Right renal pelvis (tissue), 4 donors: ENCODE data around the gene AFF3. TPM values are rescaled to one million over a fixed set of nuclear protein-coding genes. Genes with fewer than 3 reads are reported as not detected.

ENCODE experiments used
- DNase-seq, 4 donors: peaks; one replicate each; pipeline ENCODE4 v3.0.0-alpha.2; 2013; ENCODE audit warnings: low read depth in 4 of 4, low spot score in 3 of 4, missing footprints in 1 of 4
- polyA plus RNA-seq, 4 donors: library from polyadenylated mRNA; unstranded; fragments of 120-200 nt; gene quantifications; one replicate each; pipeline ENCODE4 v1.2.1, GENCODE V29; 2013; ENCODE audit not compliant: insufficient read length in 4 of 4

AFF3 gene
- polyA plus RNA-seq, 4 donors = 18.3 to 25.4 (median 20.9) TPM

- DNase-seq = no peak
Observed at GRCh38 chr2:99867770-99868169, 274.6 kb downstream of the AFF3 start.

DNA sequence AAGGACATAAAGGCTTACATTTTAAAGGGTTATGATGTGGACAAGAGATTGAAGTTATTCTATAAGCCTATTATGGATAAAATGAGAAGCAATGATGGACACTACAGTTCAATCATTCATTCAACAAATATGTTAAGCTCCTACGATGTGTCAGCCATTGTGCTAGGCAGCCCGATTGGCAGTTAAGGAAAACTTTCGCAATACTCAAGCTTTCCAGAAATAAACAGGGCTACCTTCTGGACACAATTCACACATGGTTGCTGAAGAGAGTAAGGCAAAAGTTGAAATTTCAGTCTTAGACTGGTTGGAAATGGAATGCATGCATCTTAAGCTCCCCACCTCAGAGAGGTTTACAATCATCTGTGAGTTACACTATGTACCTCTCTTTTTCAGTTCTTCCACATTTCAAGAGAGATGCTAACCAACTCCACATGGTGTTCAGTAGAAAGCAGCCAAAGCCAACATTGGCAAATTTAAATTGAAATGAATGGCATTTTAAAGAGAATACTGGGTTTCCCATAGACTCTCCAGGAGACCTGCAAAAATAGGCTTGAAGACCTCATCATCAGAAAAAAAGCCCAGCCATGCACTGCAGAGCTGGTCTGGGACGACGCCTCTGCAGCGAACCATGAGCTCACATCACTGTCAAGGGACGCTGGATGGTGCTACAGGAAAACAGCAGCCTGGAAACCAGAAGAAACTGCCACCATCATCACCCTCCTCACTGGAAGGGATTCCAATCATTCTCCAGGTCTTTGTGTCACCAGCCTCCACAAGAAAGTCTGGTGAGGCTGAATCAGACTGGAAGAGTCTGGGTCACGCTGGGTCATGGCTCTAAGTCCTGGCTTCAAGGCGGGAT, 276.3 kb downstream of the AFF3 start:
- no peak for DNase-seq

DNA sequence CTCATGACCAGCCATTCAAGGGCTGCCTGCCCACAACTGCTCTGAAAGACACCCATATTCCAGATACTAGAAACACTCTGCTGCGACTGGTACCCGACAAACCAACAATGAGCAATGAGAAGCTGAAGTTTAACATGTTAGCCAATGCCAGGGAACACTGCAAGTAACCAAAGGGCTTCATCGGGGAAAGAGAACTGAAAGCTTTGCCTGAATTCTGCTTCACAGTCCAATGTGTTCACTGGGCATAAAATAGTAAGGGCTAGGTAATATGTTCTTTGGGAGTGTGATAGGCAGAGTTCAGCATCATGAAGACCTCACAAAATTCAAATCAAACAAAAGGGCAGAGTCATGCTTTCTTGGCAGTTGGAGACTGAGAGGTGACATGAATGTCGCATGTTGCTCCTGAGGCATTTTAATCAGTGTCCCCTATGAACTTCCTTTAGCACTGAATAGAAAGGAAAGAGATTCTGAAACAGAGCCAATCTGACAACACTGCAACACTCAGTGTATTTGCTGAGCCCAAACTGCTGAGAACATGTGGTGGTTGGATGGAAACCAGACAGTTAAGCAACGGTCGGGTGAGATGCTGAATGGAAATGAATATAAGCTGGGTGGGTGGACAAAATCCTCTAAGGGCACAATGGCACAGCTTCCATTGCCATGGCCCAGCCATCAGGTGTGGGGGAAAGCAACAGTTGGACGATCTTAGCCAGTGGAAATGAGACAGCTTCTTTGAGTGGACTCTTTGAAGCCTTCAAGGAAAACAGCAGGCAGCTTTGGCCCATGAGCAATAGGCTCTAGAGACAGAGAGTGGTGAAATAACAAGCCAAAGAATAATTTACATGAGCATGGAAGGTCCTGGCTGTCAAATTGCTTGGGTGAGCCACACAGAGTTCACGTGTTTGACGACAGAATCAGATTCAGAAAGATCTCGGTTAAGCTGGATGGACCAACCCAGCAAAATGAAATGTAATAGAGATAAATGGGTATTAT, 277.5 kb downstream of the AFF3 start:
- no peak for DNase-seq

GRCh38 chr2:99863903-99864270, 278.5 kb downstream of the AFF3 start:
- DNase-seq = no peak

DNA sequence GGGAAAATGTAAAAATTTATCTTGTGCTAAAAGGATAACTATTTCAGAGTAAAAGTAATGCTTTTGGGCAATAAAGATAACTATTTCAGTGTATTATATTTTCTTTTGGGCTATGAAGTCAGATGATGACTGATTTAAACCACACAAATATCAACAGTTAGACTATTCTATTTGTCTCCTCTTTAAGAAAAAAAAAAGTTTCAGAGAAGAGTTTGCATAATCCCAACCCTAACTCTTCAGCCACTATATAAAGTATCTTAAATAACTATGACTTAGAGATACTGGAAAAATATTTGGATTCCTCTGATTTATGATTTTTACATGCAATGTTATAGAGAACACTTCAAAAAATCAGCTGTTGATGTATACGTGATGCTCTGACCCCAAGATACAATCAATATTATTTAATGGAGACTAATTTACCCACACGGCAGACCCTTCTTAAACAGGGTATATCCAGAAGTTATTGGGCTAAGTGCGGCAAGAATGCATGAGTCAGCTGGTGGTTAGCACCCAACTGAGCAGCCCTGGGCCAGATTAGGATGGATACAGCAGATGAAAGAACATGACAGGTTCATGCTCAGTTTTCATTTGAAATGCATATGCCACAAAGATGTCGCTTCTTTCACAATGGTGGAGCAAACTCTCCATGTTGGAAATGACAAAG, 279.0 kb downstream of the AFF3 start:
- DNase-seq = no peak

- DNase-seq = no peak
Observed at GRCh38 chr2:99862566-99862965, 279.8 kb downstream of the AFF3 start.

DNA sequence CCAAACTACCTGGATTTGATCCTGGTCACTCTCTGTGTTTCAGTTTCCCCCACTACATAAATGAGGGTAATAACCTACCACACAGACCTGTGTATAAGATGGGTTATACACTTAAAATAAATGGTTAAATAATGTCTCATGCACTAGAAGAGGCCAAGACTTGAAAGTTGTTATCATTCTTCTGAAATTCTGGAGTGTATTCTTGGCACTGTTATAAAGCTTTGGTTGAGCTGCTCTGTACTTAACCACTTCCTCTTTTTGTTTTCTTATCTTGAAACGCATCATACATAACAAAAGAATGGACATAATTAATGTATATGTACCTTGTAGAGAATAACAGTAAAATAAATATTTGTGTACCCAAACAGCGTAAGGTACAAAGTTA, 281.0 kb downstream of the AFF3 start:
- DNase-seq = no peak

- no peak for DNase-seq
Observed at GRCh38 chr2:99860720-99861375, 281.5 kb downstream of the AFF3 start.

DNA sequence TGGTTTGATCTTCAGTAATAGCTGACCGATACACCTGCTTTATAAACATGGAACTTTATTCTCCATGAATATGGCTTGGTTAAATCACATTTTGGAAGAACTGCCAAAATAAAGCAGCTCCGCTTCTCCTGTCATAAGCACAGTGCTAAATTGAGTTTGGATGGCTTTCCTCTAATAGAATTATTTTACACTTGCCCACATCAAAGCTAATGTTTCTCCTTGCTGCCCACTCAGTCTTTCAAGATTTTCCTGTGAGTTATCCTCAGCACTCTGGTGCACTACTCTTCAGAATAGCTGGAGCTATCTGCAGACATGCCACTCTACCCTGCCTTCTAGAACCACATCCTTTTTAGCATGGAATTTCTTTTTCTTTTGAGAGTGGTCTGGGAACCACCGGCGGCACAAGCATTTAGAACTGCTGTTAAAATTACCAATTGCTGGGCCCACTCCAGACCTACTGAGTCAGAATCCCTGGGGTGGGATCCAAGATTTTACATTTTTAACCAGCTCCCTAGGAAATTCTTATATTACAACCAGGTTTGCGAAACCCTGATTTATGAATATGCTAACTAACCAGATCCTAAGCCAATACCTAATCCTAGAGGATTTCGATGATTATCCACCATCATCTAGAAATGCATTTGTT, 283.3 kb downstream of the AFF3 start:
- DNase-seq = no peak

- DNase-seq = no peak
Observed at GRCh38 chr2:99857867-99858444, 284.4 kb downstream of the AFF3 start.

DNA sequence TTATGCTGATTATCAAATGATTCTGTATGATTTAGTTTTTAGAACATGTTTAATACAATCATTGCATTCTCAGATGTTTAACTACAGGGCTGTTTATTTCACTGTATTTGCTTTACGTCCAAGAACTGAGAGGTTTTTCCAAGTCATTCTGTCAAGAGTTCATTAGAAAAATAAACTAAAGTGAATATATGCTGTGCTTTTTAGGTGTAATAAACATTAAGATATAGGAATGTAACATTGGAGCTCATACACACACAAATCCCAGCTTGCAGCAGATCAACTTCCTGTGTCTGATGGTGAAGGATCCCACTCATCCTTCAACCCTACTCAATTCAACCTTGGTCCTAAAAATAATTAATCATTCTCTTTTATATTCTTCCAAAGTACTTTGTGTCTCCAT, 285.0 kb downstream of the AFF3 start:
- DNase-seq = no peak

- DNase-seq = no peak
Observed at GRCh38 chr2:99856119-99856518, 286.3 kb downstream of the AFF3 start.

DNA sequence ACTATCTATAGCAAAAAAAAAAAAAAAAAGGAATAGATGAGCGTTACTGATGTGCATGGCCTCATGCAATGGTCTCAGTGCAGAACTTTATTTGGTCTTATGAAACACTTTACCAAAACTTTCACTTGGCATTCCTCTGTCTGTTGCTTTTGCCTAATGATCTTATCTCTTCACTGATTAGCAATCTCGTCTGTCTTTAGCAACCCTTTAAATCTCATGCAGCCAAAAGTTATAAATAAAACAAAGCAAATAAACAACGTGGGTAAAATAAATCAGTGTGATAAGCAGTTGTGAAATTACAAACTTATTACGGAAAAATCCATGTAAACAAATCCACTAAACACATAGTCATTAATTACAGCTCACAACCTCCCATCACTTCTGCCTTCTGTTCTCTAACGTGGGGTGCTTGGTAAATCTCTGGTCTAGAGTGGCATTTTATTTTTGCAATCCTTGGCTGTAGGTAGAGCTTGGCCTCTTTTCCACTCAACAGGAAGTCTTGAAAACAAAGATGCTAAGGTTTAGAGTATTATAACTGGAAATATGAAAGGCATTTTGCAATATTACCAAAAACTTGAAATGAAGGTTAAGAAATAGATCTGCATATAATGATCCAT, 288.0 kb downstream of the AFF3 start:
- DNase-seq = no peak

GRCh38 chr2:99852956-99853355, 289.4 kb downstream of the AFF3 start:
- no peak for DNase-seq

DNA sequence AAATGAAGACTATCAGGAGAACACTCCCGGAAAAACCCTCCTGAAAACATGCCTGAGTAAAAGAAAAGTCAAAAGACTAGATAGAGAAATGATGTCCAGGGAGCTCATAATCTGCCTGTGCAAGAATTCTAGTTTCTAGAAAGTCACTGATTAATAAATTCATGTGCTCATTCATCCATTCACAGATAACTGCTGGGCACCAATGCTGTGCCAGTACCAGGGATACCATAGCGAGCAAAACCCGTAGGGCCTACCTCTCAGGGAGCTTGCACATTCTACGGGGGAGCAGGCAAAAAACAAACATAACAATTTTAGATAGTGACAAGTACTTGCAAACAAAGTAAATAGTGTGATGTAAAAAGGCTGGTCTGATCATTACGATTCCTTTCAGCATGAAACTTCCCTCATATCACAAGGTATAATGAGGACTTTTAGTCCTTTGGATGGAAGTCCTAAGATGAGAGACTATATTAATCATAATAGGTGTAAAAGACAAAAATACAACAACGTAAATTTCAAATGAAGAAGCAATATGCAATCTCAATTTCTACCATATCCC, 289.9 kb downstream of the AFF3 start:
- DNase-seq = no peak

- DNase-seq = no peak
Observed at GRCh38 chr2:99851811-99852210, 290.6 kb downstream of the AFF3 start.

- no peak for DNase-seq
Observed at GRCh38 chr2:99851089-99851488, 291.3 kb downstream of the AFF3 start.

GRCh38 chr2:99850084-99850710, 292.2 kb downstream of the AFF3 start:
- DNase-seq = no peak
